A549 (cell line): Measurements from ENCODE around the gene CKS2. TPM values are rescaled to one million over a fixed set of nuclear protein-coding genes. Genes with fewer than 3 reads are reported as not detected.

Experiments used
- ATAC-seq, 2 experiments: fragments of 200-7000 bp in 1 of 2; fragments of >200 bp in 1 of 2; cut with Nextera tagmentation in 1 of 2; cut with Tn5 transposase in 1 of 2; 3 replicates each; pipeline versions ENCODE4 v1.8.0 to v1.9.1; 2018 to 2020; ENCODE audit warnings: mild to moderate bottlenecking in 1 of 2, moderate library complexity in 1 of 2
- CTCF ChIA-PET: fragments of 300-600 bp; sonication (Branson Sonifier 250); formaldehyde crosslinking; extraction: SDS; loops from one replicate; lab custom pipeline; 2021; ENCODE audit warnings: antibody characterized with exemption, inconsistent platforms; lab: Yijun Ruan, JAX
- POLR2A ChIA-PET: fragments of 350-600 bp; formaldehyde crosslinking; extraction: SDS; loops from one replicate; lab custom pipeline; 2021; ENCODE audit warnings: antibody characterized with exemption, inconsistent platforms; lab: Yijun Ruan, JAX
- DNase-seq, 2 experiments: peaks; one replicate each; pipeline versions ENCODE4 v3.0.0 to v3.0.0-alpha.2; 2011 to 2016; ENCODE audit warnings: low read depth in 1 of 2, low spot score in 1 of 2
- FAIRE-seq: peaks from 2 replicates; lab custom pipeline; 2011; peaks lifted over from hg19 to GRCh38; lab: Jason Lieb, UNC
- H3K27ac ChIP-seq, 2 experiments: fragments of >200 bp; sonication (Bioruptor Twin); formaldehyde crosslinking; 3 replicates each; pipeline ENCODE4 v1.5.1; 2016 to 2017
- H3K4me1 ChIP-seq: fragments of >200 bp; sonication (Bioruptor Twin); formaldehyde crosslinking; 3 replicates; pipeline ENCODE4 v1.6.1; 2016
- H3K4me2 ChIP-seq: fragments of >200 bp; sonication (Bioruptor Twin); formaldehyde crosslinking; 3 replicates; pipeline ENCODE4 v1.6.1; 2016
- H3K4me3 ChIP-seq: fragments of >200 bp; sonication (Bioruptor Twin); formaldehyde crosslinking; 3 replicates; pipeline ENCODE4 v1.5.1; 2016
- H3K9me3 ChIP-seq: fragments of >200 bp; sonication (Bioruptor Twin); formaldehyde crosslinking; 3 replicates; pipeline ENCODE4 v1.6.1; 2016
- CBX8 ChIP-seq: fragments of 200-600 bp; sonication (generic); IDR thresholded peaks from 2 replicates; pipeline ENCODE4 v1.6.1; 2016
- CHD4 ChIP-seq: fragments of 200-600 bp; sonication (generic); IDR thresholded peaks from 2 replicates; pipeline ENCODE4 v1.6.1; 2016; ENCODE audit warnings: antibody characterized with exemption, mild to moderate bottlenecking, borderline replicate concordance
- EHF ChIP-seq: fragments of 250-450 bp; sonication (Bioruptor Pico); IDR thresholded peaks from 2 replicates; pipeline ENCODE4 v1.5.0; 2020; ENCODE audit warnings: mild to moderate bottlenecking
- ESRRA ChIP-seq: fragments of 150-350 bp; IDR thresholded peaks from 2 replicates; pipeline ENCODE4 v1.6.1; 2014; ENCODE audit warnings: mild to moderate bottlenecking, low read length, borderline replicate concordance
- FOSB ChIP-seq: fragments of 250-450 bp; sonication (Bioruptor Pico); IDR thresholded peaks from 2 replicates; pipeline ENCODE4 v1.5.0; 2020; ENCODE audit warnings: mild to moderate bottlenecking, moderate library complexity
- FOSL2 ChIP-seq, 2 experiments: fragments of 450-650 bp in 1 of 2; fragments of >200 bp in 1 of 2; sonication (Bioruptor Twin) in 1 of 2; formaldehyde crosslinking; IDR thresholded peaks; 2 replicates each; pipeline versions ENCODE4 v1.5.0 to v1.6.1; 2016 to 2020; ENCODE audit warnings: mild to moderate bottlenecking in 1 of 2, moderate library complexity in 1 of 2
- HDAC2 ChIP-seq: fragments of 200-600 bp; sonication (generic); IDR thresholded peaks from 2 replicates; pipeline ENCODE4 v1.6.1; 2016
- HOXA7 ChIP-seq: fragments of 250-450 bp; sonication (Bioruptor Pico); IDR thresholded peaks from 2 replicates; pipeline ENCODE4 v1.5.0; 2020; ENCODE audit warnings: mild to moderate bottlenecking, moderate library complexity
- NPAS2 ChIP-seq: fragments of 250-450 bp; sonication (Bioruptor Pico); IDR thresholded peaks from 2 replicates; pipeline ENCODE4 v1.8.0; 2022; ENCODE audit warnings: mild to moderate bottlenecking, moderate library complexity, borderline replicate concordance
- SREBF2 ChIP-seq: fragments of 450-650 bp; IDR thresholded peaks from 2 replicates; pipeline ENCODE4 v1.6.1; 2014; ENCODE audit warnings: mild to moderate bottlenecking, moderate library complexity
- TP53 ChIP-seq: fragments of 250-450 bp; sonication (Bioruptor Pico); IDR thresholded peaks from 2 replicates; pipeline ENCODE4 v1.5.0; 2021; ENCODE audit warnings: mild to moderate bottlenecking, moderate library complexity
- ZC3H11A ChIP-seq: fragments of 450-650 bp; IDR thresholded peaks from 2 replicates; pipeline ENCODE4 v1.6.1; 2014; ENCODE audit warnings: antibody characterized with exemption, mild to moderate bottlenecking
- ZFP36 ChIP-seq: fragments of 450-650 bp; IDR thresholded peaks from 2 replicates; pipeline ENCODE4 v1.6.1; 2014; ENCODE audit warnings: borderline replicate concordance; ENCODE audit not compliant: partially characterized antibody
- ZSCAN20 ChIP-seq: fragments of 250-450 bp; sonication (Bioruptor Pico); IDR thresholded peaks from 2 replicates; pipeline ENCODE4 v1.8.0; 2022; ENCODE audit warnings: mild to moderate bottlenecking, moderate library complexity
- WGBS: methylation state at CpG from one replicate; pipeline ENCODE4 v1.1.6; 2017; ENCODE audit errors: missing lambda C conversion rate; 5-methylcytosine and 5-hydroxymethylcytosine counted together
- polyA plus RNA-seq, 4 experiments: library from polyadenylated mRNA; depleted of rRNA in 3 of 4; stranded (reverse); fragments of >200 nt; fragmentation: RNase III in 1 of 4; extraction: RNeasy Plus Mini Kit Qiagen cat#74134 plus additional on column Dnase treatment in 1 of 4; gene quantifications; 2 replicates in 3 of 4; 3 replicates in 1 of 4; pipeline ENCODE4 v1.2.3, GENCODE V29; 2011 to 2017
- TF ChIP-seq, protein P1 (sequence below): fragments of >200 bp; sonication (Bioruptor Twin); formaldehyde crosslinking; IDR thresholded peaks from 3 replicates; pipeline ENCODE4 v1.5.1; 2016
- TF ChIP-seq, protein P2 (sequence below): IDR thresholded peaks from 2 replicates; pipeline ENCODE4 v1.6.1; 2012
- TF ChIP-seq, protein P3 (sequence below): fragments of >200 bp; sonication (Bioruptor Twin); formaldehyde crosslinking; IDR thresholded peaks from 3 replicates; pipeline ENCODE4 v1.6.1; 2016

The CKS2 gene
- polyA plus RNA-seq, 2 of the 4 experiments (the other 2 are of a cell fraction): 515 to 576 TPM

DNA sequence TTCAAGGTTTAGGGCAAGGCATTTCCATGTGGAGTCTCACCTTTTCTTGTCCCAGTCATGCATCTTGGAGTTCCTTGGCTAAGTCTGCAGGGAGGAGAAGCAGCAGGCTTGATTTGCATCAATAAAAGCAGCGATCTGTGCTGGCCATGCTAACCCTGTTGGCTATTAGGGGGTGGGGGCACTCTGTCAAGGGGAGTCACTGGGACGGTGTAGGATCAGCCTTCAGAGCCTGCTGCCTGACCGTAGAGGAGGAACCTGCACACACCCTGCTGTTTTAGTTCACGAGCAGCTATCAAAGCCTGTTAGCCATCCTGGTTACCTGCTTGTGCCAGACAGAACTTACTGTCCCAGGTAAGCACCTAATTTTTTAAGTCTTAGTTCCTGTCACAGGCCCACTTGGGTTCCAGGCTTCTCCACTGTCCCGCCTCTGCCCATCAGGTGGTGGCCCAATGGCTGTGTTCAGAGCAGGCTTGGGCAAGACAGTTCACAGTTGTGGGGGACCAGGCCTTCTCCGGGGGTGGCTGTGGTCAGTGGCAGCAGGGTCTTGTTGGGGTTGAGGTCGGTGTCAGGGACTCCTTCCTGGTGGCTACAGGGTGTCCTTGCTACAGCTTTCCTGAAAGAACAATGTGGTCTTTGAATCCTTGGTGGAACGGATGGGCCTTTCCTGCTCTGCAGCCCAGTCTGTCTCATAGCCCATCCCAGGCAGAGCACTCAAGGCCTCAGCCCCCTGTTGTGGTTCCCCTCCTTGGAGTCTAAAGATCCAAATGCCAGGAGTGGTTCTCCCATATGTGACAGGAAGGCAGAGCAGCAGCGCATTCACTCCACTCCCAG, 51.0 kb downstream of the CKS2 start:
- WGBS: 89% methylated on average over 8 of the region's 9 CpGs
- ATAC-seq (no peak), DNase-seq (no peak), FAIRE-seq (no peak)
- TF ChIP-seq CBX8 (no peak), ZC3H11A (no peak), HDAC2 (no peak)
- Histone ChIP-seq H3K27ac (no peak overlapping the region), H3K4me3 (no peak overlapping the region), H3K4me2 (no peak overlapping the region), H3K9me3 (no peaks in the 10 kb centered on the region), H3K4me1 (no peaks in the 10 kb centered on the region)
- CTCF ChIA-PET: interaction anchor here (2.6 kb wide), 1 partner anchor 12 kb away, joined by 9 read pairs; no protein-coding TSS in a partner anchor
- POLR2A ChIA-PET: no interaction called here

DNA sequence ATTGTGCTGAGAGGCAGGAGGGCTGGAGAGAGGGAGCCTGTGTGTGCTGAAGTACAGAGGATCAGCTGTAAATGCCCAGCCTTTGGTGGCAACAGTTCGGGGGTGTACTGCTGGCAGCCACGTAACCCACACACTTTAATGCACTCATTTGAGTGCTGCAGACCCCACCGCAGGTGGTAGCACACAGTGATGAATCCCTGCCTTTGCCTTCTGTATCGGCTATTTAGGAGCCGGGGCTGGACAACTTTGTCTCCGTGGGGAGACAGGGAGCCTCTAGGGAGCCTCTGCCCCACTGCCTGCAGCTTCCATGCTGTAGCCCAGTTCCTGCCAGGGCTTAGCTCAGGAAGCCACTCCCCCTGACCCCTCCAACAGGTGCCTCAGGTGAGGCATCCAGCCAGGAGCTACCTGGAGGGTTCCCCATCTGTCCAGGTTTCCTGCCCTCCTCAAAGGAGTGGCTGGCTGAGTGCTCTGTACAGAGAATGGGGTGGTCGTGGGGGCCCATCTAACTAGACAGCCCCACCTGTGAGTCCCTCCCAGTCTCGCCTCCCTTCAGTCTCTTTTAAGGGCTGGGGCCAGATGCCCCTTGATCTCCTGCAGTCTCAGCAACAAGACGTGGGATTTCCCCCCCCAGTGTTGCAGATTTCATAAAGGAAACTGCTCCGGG, 51.8 kb downstream of the CKS2 start:
- Histone ChIP-seq H3K4me2 (no peak overlapping the region), H3K4me3 (no peak overlapping the region), H3K27ac (no peak overlapping the region), H3K9me3 (no peaks in the 10 kb centered on the region), H3K4me1 (no peaks in the 10 kb centered on the region)
- no peak for DNase-seq
- ChIA-PET CTCF (interaction anchor here (1.6 to 2.6 kb wide), 2 partner anchors 11 to 39 kb away, joined by 3 to 9 read pairs; no protein-coding TSS in a partner anchor), POLR2A (no interaction called here)
- TF ChIP-seq FOSL2 (IDR thresholded peaks at IDR 0.05) (no peak), FOSL2 (CRISPR knock-in tag; IDR thresholded peaks at IDR 0.05) (no peak), EHF (CRISPR knock-in tag) (no peak), ZFP36 (no peak), NPAS2 (CRISPR knock-in tag) (no peak), ZC3H11A (no peak), TP53 (no peak), HOXA7 (no peak), SREBF2 (no peak), HDAC2 (no peak)
- TF ChIP-seq, protein P1, sequence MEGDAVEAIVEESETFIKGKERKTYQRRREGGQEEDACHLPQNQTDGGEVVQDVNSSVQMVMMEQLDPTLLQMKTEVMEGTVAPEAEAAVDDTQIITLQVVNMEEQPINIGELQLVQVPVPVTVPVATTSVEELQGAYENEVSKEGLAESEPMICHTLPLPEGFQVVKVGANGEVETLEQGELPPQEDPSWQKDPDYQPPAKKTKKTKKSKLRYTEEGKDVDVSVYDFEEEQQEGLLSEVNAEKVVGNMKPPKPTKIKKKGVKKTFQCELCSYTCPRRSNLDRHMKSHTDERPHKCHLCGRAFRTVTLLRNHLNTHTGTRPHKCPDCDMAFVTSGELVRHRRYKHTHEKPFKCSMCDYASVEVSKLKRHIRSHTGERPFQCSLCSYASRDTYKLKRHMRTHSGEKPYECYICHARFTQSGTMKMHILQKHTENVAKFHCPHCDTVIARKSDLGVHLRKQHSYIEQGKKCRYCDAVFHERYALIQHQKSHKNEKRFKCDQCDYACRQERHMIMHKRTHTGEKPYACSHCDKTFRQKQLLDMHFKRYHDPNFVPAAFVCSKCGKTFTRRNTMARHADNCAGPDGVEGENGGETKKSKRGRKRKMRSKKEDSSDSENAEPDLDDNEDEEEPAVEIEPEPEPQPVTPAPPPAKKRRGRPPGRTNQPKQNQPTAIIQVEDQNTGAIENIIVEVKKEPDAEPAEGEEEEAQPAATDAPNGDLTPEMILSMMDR: no peak
- TF ChIP-seq, protein P2, sequence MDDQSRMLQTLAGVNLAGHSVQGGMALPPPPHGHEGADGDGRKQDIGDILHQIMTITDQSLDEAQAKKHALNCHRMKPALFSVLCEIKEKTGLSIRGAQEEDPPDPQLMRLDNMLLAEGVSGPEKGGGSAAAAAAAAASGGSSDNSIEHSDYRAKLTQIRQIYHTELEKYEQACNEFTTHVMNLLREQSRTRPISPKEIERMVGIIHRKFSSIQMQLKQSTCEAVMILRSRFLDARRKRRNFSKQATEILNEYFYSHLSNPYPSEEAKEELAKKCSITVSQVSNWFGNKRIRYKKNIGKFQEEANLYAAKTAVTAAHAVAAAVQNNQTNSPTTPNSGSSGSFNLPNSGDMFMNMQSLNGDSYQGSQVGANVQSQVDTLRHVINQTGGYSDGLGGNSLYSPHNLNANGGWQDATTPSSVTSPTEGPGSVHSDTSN: no peak
- TF ChIP-seq, protein P3, sequence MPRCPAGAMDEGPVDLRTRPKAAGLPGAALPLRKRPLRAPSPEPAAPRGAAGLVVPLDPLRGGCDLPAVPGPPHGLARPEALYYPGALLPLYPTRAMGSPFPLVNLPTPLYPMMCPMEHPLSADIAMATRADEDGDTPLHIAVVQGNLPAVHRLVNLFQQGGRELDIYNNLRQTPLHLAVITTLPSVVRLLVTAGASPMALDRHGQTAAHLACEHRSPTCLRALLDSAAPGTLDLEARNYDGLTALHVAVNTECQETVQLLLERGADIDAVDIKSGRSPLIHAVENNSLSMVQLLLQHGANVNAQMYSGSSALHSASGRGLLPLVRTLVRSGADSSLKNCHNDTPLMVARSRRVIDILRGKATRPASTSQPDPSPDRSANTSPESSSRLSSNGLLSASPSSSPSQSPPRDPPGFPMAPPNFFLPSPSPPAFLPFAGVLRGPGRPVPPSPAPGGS: no peak
- no peak for ATAC-seq
- FAIRE-seq: no peak
- 96% methylated on average over 10 of the region's 10 CpGs for WGBS

DNA sequence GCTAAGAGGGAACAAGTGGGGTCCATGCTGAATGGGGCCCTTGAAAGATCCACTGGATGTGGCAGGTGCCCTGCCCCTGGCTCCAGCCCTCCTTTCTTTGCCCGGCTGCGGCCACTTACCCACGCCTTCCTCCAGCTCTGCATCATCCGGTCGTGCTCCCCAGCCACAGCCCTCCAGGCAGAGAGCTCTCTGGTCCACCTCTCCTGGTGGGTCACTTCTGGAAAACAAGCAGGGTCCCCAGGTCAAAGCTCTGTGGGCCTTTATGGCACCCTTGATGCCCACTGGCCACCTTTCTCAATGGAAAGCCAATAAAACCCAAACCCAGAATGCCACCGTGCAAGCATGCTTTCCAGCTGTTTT, 52.3 kb downstream of the CKS2 start:
- no peak for FAIRE-seq
- no peak for ATAC-seq
- ChIA-PET POLR2A (no interaction called here), CTCF (interaction anchor here (1.6 to 2.6 kb wide), 2 partner anchors 11 to 39 kb away, joined by 3 to 9 read pairs; no protein-coding TSS in a partner anchor)
- H3K4me1 ChIP-seq: no peaks in the 10 kb centered on the region
- no peak overlapping the region for H3K27ac ChIP-seq
- no peak overlapping the region for H3K4me3 ChIP-seq
- no peaks in the 10 kb centered on the region for H3K9me3 ChIP-seq
- DNase-seq: no peak
- WGBS: 97% methylated on average over 6 of the region's 6 CpGs
- H3K4me2 ChIP-seq: no peak overlapping the region
- TF ChIP-seq, protein P2: no peak
- TF ChIP-seq CHD4 (no peak), ESRRA (no peak), ZSCAN20 (CRISPR knock-in tag) (no peak), ZC3H11A (no peak), FOSB (no peak), HDAC2 (no peak)
